GM18507 (cell line): ENCODE data around the gene FBXO28.
"Not testable (repeated sequence)": the region's sequence is repeated elsewhere in the genome, so short reads cannot be mapped to it uniquely, and the experiment has no call there.

Experiments used
- DNase-seq: peaks from one replicate; pipeline ENCODE4 v3.0.0; 2011; ENCODE audit warnings: low read depth; ENCODE audit not compliant: insufficient read length; ENCODE audit errors: extremely low spot score
- FAIRE-seq: peaks from 2 replicates; lab custom pipeline; 2011; peaks lifted over from hg19 to GRCh38; lab: Jason Lieb, UNC

Gene FBXO28

GRCh38 chr1:224182057-224182865 lies 68.3 kb downstream of the FBXO28 start:
- peak; percentile 94 for FAIRE-seq
- DNase-seq: peak; percentile 70

- FAIRE-seq: no peak
- peak; percentile 76 for DNase-seq
These were observed 69.1 kb downstream of the FBXO28 start, which contains the start of gene DEGS1 for GRCh38 chr1:224182866-224183590. TSS of gene DEGS1 (plus strand) at chr1:224183240. CDS start at chr1:224183337, 97 bp downstream.

GRCh38 chr1:224183591-224184312 lies 69.8 kb downstream of the FBXO28 start:
- DNase-seq: no peak
- FAIRE-seq: peak; percentile 59

GRCh38 chr1:224185208-224185607 lies 71.3 kb downstream of the FBXO28 start:
- no peak for DNase-seq
- peak; percentile 26 for FAIRE-seq

- peak; percentile 29 for FAIRE-seq
These were observed 74.4 kb downstream of the FBXO28 start for GRCh38 chr1:224188286-224188685.

GRCh38 chr1:224189561-224189960 lies 75.7 kb downstream of the FBXO28 start:
- no peak for FAIRE-seq
- DNase-seq: no peak

More at GRCh38 chr1:224188286-224188685, 74.4 kb downstream of the FBXO28 start:
- no peak for DNase-seq

GRCh38 chr1:224192082-224192788 lies 78.3 kb downstream of the FBXO28 start:
- DNase-seq: no peak
- no peak for FAIRE-seq

- DNase-seq (no peak), FAIRE-seq (no peak)
These were observed 79.5 kb downstream of the FBXO28 start for GRCh38 chr1:224193319-224193966.

GRCh38 chr1:224196813-224197600 lies 83.1 kb downstream of the FBXO28 start:
- FAIRE-seq: no peak
- DNase-seq: no peak

- FAIRE-seq: no peak
- no peak for DNase-seq
These were observed 84.7 kb downstream of the FBXO28 start for GRCh38 chr1:224198572-224198971.

GRCh38 chr1:224199679-224200078 lies 85.8 kb downstream of the FBXO28 start:
- FAIRE-seq (no peak), DNase-seq (no peak)

- DNase-seq: no peak
- no peak for FAIRE-seq
These were observed 87.5 kb downstream of the FBXO28 start for GRCh38 chr1:224201383-224201782.

GRCh38 chr1:224201853-224202252 lies 87.9 kb downstream of the FBXO28 start:
- FAIRE-seq (no peak), DNase-seq (no peak)

- DNase-seq (no peak), FAIRE-seq (peak; percentile 92)
These were observed 89.5 kb downstream of the FBXO28 start for GRCh38 chr1:224203243-224204016.

- FAIRE-seq: peak; percentile 47
- DNase-seq: no peak
These were observed 91.5 kb downstream of the FBXO28 start for GRCh38 chr1:224205438-224205840.

- DNase-seq, FAIRE-seq: not testable (repeated sequence)
These were observed 92.1 kb downstream of the FBXO28 start for GRCh38 chr1:224205931-224206538.
